ENCODE results near the gene KRT14.
"Not testable (repeated sequence)": the region's sequence is repeated elsewhere in the genome, so short reads cannot be mapped to it uniquely, and the experiment has no call there.

Gene KRT14

DNA sequence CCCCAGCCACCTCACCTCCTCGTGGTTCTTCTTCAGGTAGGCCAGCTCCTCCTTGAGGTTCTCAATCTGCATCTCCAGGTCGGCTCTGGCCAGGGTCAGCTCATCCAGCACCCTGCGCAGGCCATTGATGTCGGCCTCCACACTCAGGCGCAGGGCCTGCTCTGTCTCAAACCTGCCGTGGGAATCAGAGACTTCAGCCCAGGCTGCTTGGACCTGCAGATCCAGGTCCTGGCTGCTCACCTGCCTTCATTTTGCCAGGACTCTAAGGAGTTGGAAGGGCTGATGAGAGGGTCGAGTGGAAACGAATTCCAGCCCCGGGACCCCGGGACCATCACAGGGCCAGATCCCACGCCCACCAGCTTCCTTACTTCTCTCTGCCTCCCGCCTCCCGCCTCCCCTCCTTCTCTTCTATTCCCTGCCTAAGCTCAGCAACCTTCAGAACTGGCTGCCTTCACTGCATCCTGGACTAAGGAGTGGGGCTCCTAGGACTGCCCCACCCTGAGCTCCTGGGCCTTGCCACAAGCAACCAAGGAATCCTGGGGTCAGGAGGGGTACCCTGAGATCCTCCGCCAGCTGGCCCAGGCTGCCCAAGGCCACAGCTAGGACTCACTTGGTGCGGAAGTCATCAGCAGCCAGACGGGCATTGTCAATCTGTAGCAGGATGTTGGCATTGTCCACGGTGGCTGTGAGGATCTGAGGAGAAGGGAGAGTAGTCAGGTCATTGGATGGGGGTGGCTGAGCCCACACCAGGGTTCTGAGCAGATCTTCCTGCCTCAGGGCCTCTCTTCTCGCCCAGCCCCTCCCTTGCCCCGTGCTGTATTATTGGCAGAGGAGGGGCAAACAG, 35.9 kb upstream of the KRT14 start:
- not testable (repeated sequence) for DNase-seq (ENCODE audit: low read depth)

DNA sequence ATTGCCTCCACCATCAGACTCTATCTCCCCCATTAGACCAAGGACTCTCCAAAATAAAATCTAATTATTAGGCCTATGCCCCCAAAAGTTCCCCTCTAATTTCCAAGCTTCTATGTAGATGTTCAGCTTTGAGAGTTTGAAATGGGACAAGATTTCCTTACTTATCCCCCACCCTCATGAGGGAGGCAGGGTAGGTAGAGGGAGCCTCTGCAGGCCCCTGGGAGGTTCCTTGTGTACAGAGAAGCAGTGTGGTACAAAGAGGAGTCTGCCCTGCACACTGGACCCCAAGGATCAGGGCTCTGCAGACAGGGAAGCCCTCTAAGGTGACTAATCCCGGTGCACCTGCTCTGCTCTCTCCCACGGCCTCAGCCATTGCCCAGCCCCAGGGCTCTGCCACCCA, 35.2 kb upstream of the KRT14 start:
- DNase-seq (ENCODE audit: low read depth) = no peak

- DNase-seq (ENCODE audit: low read depth) = not testable (repeated sequence)
Observed at GRCh38 chr17:41621435-41621817, 34.7 kb upstream of the KRT14 start.

DNA sequence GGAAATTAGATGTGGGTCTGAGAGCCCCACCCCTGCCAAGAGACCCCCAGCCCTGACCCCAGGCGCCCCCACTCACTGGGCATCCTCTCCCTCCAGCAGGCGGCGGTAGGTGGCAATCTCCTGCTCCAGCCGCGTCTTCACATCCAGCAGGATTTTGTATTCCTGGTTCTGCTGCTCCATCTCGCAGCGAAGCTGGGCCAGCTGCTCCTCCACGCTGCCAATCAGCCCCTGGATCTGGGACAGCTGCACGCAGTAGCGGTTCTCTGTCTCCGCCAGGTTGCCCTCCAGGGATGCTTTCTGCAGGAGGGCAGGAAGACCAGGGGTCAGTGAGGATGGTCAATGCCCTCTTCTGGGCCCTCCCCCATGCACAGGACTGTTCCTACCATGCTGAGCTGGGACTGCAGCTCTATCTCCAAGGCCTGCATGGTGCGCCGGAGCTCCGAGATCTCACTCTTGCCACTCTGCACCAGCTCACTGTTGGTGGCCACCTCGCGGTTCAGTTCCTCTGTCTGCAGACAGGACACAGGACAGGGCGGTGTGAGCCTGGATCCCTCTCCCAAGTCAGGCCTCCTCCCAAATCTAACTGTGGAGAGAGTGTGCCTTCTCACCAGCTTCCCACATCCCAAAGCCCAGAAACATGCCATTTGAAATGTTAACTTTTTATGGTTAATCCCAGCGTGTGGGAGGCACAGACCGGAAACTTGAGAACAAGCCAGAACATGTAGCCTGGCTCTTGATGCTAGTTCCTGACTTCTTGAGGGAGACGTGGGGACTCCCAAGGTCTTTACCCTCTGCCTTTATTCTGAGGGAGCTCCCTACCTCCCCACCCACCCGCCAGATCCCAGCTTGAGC, 34.1 kb upstream of the KRT14 start:
- DNase-seq (ENCODE audit: low read depth) = no peak

DNA sequence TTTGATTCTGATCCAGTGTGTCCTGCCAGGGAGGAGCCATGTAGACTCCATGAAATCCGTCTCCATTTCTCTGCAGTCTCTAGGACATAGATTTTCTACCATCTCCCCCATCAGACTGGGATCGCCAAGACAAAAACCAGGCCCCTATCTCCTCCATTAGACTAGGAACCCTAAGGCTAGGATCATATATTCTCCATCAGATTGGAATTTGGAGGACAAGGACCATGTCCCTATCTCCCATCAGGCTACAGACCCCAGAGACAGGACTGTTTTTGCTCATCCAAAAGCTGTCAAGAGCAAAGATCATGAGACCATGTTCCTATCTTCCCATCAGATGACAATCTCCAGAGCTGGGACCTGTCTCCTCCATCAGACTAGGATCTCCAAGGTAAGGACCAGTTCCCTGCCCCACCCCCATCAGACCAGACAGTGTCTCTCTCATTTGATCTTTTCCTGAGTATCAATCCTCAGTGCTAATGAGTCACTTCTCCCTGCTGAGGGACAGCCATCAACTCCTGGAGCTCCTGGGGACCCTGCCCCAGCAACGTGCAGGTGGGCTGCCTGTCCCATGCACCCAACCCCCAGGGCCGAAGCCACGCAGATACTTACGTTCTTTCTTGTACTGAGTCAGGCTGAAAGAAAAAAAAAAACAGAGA, 33.4 kb upstream of the KRT14 start:
- not testable (repeated sequence) for DNase-seq (ENCODE audit: low read depth)

- no peak for DNase-seq (ENCODE audit: low read depth)
Observed at GRCh38 chr17:41619036-41619926, 32.6 kb upstream of the KRT14 start.

DNA sequence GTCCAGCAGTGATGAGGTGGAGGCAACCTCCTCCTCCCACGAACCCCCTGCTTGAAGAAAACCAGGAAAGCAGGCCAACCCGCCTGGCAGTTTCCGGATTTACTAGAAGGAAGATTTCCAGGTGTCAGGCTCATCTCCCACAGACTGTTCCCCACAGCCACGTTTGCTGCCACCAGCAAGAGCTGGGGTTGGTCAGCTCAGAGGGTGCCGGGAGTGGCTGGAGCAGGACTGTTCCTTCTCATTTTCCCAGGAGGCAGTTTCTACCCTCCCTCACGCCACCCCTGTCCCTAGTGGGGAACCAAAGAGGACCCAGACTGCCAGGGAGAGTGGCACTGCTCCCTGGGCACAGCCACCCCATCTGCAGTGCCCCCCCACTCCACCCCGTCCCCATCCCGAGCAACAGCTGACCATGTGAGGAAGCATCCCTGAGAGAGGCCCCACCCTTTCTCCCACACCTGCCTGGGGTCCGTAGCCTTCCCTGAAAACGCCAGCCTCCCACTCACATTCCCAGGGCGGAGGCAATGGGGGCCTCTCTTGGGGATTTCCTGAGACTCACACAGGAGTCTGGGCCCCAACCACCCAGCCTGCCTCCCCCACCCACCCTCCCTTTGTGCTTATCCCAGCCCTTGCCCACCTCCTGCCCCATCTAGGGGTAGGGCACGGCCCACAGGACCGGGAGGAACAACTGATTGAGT, 31.8 kb upstream of the KRT14 start:
- no peak for DNase-seq (ENCODE audit: low read depth)

- DNase-seq (ENCODE audit: low read depth) = no peak
Observed at GRCh38 chr17:41617698-41618097, 31.0 kb upstream of the KRT14 start.

DNA sequence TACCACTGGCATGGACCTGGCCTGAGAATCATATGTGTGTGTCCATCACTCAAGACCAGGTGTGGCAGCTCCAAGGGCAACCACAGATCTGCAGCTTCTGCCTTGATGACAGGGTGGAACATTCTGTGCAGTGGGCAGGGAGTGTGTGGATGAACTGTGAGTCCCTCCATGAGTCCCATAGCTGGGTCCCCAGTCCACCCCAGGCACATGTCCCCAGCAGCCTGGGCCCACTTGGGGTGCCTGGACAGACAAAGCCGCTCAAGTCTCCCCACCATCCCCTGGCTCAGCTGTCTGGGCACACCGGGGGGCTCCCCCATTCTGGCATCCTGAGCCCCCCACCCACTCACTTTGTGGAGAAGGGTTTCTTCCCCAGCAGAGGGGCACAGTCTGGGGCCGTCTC, 30.4 kb upstream of the KRT14 start:
- no peak for DNase-seq (ENCODE audit: low read depth)

- not testable (repeated sequence) for DNase-seq (ENCODE audit: low read depth)
Observed at GRCh38 chr17:41616486-41616885, 29.8 kb upstream of the KRT14 start.

GRCh38 chr17:41615454-41615853, 28.8 kb upstream of the KRT14 start:
- DNase-seq (ENCODE audit: low read depth) = no peak

- not testable (repeated sequence) for DNase-seq (ENCODE audit: low read depth)
Observed at GRCh38 chr17:41614767-41615166, 28.1 kb upstream of the KRT14 start.

GRCh38 chr17:41614098-41614497, 27.4 kb upstream of the KRT14 start:
- DNase-seq (ENCODE audit: low read depth) = no peak

GRCh38 chr17:41613277-41614082, 26.8 kb upstream of the KRT14 start:
- DNase-seq (ENCODE audit: low read depth) = no peak

DNA sequence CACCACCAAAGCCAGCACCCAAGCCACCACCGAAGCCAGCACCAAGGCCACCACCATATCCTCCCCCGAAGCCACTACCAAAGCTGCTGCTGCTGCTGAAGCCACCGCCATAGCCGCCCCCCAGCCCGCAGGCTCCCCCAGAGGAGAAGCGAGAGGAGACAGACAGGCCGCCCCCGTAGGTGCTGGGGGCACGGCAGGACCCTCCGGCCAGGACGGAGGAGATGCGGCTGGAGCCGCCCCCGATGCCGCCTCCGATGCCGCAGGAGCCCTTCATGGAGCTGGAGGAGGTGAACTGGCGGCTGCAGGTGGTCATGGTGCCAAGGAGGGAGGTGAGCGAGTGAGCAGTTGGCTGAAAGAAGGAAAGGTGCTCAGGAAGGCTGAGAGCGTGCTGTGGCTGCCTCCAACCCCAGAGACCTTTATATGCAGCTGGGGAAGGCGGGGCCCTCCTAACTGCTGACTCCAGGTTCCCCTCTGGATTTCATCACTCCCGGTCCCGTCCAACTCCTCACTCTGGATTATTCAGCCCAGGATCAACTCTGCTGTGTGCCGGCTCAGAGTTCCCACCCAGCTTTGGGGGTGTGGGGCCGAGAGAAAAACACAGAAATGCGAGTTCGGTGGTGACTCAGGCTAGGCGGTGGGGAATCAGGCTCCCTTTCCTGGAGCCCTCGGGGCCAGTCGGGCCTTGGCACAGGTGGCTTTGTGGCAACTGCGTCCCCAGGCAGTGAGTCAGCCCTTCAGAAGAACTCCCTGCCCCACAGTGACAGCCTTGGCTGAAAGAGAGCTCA, 25.9 kb upstream of the KRT14 start, which contains the start of gene KRT16:
Gene KRT16 (minus strand): TSS at position 392 of the 785 bp plus-strand sequence. CDS start 79 bp downstream, at position 313.
- DNase-seq (ENCODE audit: low read depth) = peak; percentile 60

- no peak for DNase-seq (ENCODE audit: low read depth)
Observed at GRCh38 chr17:41610965-41611640, 24.4 kb upstream of the KRT14 start.

GRCh38 chr17:41610061-41610517, 23.4 kb upstream of the KRT14 start:
- not testable (repeated sequence) for DNase-seq (ENCODE audit: low read depth)

DNA sequence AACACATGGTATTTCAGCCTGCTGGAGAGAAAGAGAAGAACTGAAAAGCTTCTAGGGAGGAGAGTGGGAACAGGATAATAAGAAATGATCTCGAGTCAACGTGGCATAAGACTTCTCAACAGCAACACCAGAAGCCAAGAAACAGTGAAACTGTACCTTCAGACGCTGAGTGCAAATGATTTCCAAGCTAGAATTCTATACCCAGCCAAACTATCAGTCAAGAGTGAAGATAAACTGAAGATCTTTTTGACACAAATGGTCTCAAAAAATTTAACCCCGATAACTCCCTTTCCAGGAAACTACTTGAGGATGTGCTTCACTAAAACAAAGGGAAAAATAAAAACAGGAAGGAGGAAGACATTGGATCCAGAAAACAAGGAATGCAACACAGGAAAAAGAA, 20.2 kb upstream of the KRT14 start:
- not testable (repeated sequence) for DNase-seq (ENCODE audit: low read depth)

Data from stromal cell of bone marrow (primary cell).